Stimulated activated CD4-positive, alpha-beta T cell treated with anti-CD3 and anti-CD28 coated beads, Interleukin-2, amount 100 ng/mL, for 24 hours (primary cell): ENCODE results near the gene RPN1.

Experiments used
- DNase-seq, 2 donors: peaks; one replicate each; pipeline ENCODE4 v3.0.0-alpha.2; 2020

RPN1 gene

GRCh38 chr3:128648940-128649663, 1.5 kb downstream of the RPN1 start:
- DNase-seq: no peak

DNA sequence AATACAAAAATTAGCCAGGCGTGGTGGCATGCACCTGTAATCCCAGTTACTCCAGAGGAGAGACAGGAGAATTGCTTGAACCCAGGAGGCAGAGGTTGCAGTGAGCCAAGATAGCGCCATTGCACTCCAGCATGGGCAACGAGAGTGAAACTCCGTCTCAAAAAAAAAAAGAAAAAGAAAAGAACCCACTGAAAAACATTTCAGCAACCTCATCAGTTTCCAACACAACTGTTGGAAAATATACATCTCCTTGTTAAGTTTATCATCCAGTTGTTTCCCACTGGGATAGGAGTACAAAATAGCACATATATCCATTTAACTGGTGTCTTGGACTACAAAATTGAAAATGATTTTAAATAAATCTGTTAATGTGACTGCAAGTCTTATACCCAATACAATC, 2.2 kb downstream of the RPN1 start:
- DNase-seq: no peak

DNA sequence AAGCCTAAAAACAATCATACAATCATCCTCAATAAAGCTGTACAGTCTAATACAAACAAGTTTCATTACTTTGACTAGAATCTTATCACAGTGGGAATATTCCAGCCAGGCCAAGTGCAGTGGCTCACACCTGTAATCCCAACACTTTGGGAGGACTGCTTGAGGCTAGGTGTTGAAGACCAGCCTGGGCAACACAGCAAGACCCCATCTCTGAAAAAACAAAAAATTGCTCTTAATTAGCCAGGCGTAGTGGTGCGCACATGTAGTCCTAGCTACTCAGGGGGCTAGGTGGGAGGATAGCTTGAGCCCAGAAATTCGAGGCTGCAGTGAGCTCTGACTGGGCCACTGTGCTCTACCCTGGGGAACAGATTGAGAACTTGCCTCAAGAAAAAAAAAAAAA, 3.3 kb downstream of the RPN1 start:
- DNase-seq: no peak

- DNase-seq: no peak
These were observed 16.5 kb downstream of the RPN1 start for GRCh38 chr3:128634075-128634611.

DNA sequence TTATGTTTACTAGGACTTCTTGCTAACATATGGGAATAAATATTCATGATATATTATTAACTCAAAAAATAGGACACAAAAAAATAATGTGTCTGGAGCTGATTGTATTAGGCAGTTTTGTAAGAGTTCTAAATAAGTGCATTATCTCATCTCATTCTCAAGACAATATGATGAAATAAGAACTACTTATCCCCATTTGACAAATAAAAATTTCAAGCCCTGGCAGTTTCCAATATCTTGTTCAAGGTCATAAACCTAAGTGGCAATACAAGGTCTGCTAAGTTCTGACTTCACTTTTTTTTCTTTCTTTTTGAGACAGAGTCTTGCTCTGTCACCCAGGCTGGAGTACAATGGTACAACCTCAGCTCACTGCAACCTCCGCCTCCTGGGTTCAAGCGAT, 18.3 kb downstream of the RPN1 start:
- DNase-seq: no peak

GRCh38 chr3:128629936-128630335, 20.7 kb downstream of the RPN1 start:
- DNase-seq: no peak

DNA sequence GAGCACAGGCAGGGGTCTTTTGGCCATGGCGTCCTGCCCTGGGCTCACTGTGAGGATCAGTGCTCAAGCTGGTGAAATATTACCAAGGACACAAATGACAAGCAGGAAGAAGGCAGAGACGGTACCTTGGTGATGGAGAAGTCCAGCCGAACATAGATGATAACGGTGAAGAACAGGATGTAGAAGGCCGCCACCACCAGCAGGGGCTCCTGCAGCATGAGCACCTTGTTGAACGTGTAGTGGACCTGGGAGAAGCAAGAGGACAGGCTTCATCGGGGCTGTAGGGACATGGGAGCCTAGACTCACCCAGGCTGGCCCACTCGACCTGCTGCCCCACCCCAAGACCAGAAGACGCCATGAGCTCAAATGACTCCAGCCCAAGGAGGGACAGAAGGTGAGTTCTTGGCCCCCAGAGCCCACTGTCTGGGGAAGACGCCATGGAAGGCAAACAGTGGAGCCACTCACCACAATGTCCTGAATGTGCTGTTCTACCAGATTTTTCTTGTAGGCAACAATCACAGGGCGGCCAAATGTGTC, 25.1 kb downstream of the RPN1 start:
- no peak for DNase-seq

DNA sequence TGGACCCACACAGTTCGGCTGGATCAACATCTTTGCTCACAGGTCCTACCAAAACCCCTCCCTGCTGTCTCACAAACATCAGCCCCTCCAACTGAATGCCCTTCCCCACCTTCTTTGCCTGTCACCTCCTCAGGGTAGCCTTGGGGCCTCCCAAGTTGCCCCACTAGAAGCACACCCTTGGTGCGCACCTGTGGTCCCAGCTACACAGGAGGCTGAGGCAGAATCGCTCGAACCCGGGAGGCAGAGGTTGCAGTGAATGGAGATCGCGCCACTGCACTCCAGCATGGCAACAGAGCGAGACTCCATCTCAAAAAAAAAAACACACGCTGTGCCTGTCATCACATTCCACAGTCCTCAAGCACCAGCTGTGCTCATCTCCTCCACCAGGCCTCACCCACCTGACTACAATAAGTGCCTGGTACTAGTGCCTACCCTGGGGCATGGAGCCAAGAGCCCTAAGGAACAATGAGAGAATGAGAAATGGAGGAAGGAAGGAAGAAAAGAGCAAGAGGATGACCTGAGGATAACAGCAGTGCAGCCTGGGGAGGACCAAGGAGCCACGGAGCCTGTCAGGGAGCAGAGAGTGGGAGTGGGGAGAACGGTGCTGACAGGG, 26.0 kb downstream of the RPN1 start:
- no peak for DNase-seq

- DNase-seq: no peak
These were observed 26.8 kb downstream of the RPN1 start for GRCh38 chr3:128623762-128624176.

GRCh38 chr3:128621931-128622330, 28.7 kb downstream of the RPN1 start:
- no peak for DNase-seq

DNA sequence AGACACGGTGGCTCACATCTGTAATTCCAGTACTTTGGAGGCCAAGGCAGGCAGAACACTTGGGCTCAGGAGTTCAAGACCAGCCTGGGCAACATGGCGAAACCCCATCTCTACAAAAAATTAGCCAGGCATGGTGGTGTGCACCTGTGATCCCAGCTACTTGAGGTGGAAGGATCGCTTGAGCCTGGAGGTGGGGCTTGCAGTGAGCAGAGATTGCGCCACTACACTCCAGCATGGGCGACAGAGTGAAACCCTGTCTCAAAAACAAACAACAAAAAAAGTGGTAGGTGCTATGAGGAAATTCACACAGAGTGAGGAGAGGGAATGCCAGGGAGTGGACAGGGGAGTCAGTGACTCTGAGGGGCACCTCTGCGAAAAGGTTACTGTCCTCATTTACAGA, 29.4 kb downstream of the RPN1 start:
- DNase-seq: no peak

DNA sequence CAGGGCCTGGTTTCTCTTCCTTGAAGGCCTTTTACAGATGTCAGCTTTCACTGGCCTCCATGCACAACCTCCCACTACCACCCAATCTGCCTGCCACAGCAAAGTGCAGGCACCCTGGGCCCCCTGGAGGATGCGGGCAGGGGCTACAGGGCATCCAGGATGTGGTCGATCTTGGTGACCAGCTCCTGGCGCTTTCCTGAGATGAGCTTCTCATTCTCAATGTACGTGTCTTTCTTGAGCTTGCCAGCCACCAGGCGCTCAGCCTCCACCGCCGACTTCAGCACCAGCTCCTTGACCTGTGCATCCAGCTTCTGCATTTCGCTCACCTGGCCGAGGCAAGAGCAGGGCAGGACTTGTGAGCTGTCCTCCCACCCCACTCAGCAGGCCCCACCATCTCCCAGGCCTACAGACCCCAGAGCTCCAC, 30.3 kb downstream of the RPN1 start:
- DNase-seq: peak in 1 of 2 donors; percentile 26

- peak in 1 of 2 donors; percentile 23 for DNase-seq
These were observed 31.3 kb downstream of the RPN1 start for GRCh38 chr3:128619146-128619890.

- no peak for DNase-seq
These were observed 32.3 kb downstream of the RPN1 start for GRCh38 chr3:128618398-128618726.

GRCh38 chr3:128617557-128618397, 32.8 kb downstream of the RPN1 start:
- DNase-seq: peak; percentile 99

DNA sequence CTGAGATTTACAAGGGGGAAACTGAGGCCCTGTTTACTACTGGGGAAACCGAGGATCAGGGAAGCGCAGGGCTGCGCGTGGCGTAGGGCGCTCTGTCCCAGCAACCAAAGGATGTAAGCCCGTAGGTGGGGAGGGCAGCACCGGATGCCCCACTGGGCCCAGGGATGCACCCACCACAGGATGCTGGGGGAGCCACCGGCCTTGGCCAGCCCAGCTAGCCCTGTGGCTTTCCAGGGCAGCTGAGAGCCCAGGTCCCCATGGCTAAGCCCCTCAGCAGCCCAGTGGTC, 33.4 kb downstream of the RPN1 start:
- DNase-seq: no peak

- no peak for DNase-seq
These were observed 33.9 kb downstream of the RPN1 start for GRCh38 chr3:128616516-128617269.

- no peak for DNase-seq
These were observed 36.5 kb downstream of the RPN1 start for GRCh38 chr3:128614076-128614475.

GRCh38 chr3:128613083-128613829, 37.4 kb downstream of the RPN1 start:
- no peak for DNase-seq

- DNase-seq: no peak
These were observed 40.1 kb downstream of the RPN1 start for GRCh38 chr3:128610451-128611070.

GRCh38 chr3:128609294-128609693, 41.3 kb downstream of the RPN1 start:
- no peak for DNase-seq
